ENCODE results near the gene RFX8. TPM values are rescaled to one million over a fixed set of nuclear protein-coding genes. Genes with fewer than 3 reads are reported as not detected.

RFX8 gene
- total RNA-seq, 1 donor from 2014 or later = not detected

GRCh38 chr2:101351207-101351606, 123.7 kb downstream of the RFX8 start:
- DNase-seq (ENCODE audit: low spot score) = no peak

- DNase-seq (ENCODE audit: low spot score) = no peak
Measured at GRCh38 chr2:101349893-101350662, 124.8 kb downstream of the RFX8 start.

- DNase-seq (ENCODE audit: low spot score) = no peak
Measured at GRCh38 chr2:101348883-101349282, 126.0 kb downstream of the RFX8 start.

Other genes with a start within 250 kb of the RFX8 start
- gene CNOT11, start 222.2 kb downstream of the RFX8 start, total RNA-seq = 71.3 TPM
- 97.3 TPM for gene RNF149, start 166.4 kb downstream of the RFX8 start, total RNA-seq
- 1.8 TPM for gene CREG2, start 87.6 kb downstream of the RFX8 start, total RNA-seq
- 49.9 TPM for gene MAP4K4, start 222.6 kb upstream of the RFX8 start, total RNA-seq

Measured in ureter (tissue), 1 donor.